Measurements from ENCODE around the gene RPS18. TPM values are rescaled to one million over a fixed set of nuclear protein-coding genes. Genes with fewer than 3 reads are reported as not detected.

RPS18 gene
- total and polyA plus RNA-seq, 2 of the 13 experiments (the other 11 are each of a cell fraction or from before 2014, with no cell fraction given): 3,896 to 5,806 TPM

- peak; percentile 7 for TF ChIP-seq ZNF788 (CRISPR knock-in tag; IDR thresholded peaks at IDR 0.05; ENCODE audit: borderline replicate concordance)
- no peak; the same call in 1 of the 2 replicates for TF ChIP-seq ZNF292 (CRISPR knock-in tag; IDR thresholded peaks at IDR 0.05; ENCODE audit: borderline replicate concordance, low read depth)
- no peak for TF ChIP-seq SYNCRIP (IDR thresholded peaks at IDR 0.05; ENCODE audit: insufficient read depth, low read depth, low read length)
- no peak for TF ChIP-seq SRSF9 (IDR thresholded peaks at IDR 0.05; ENCODE audit: borderline replicate concordance, insufficient read depth, low read depth, low read length, poor library complexity, severe bottlenecking)
- TF ChIP-seq MZF1 (CRISPR knock-in tag; IDR thresholded peaks at IDR 0.05; ENCODE audit: borderline replicate concordance): no peak
- no peak for TF ChIP-seq THAP7 (CRISPR knock-in tag; IDR thresholded peaks at IDR 0.05)
- no peak for TF ChIP-seq ZNF619 (CRISPR knock-in tag; IDR thresholded peaks at IDR 0.05)
- no peak for TF ChIP-seq NR2C2 (CRISPR knock-in tag; IDR thresholded peaks at IDR 0.05; ENCODE audit: borderline replicate concordance)
- TF ChIP-seq ZFYVE20 (CRISPR knock-in tag; IDR thresholded peaks at IDR 0.05; ENCODE audit: borderline replicate concordance, low read depth): no peak
- TF ChIP-seq PAF1 (CRISPR knock-in tag; IDR thresholded peaks at IDR 0.05): no peak
- TF ChIP-seq RFX3 (CRISPR knock-in tag; IDR thresholded peaks at IDR 0.05): peak; percentile 69
- TF ChIP-seq ZNF607 (CRISPR knock-in tag; IDR thresholded peaks at IDR 0.05; ENCODE audit: borderline replicate concordance): peak; percentile 21
- peak; percentile 18 for TF ChIP-seq ZNF18 (CRISPR knock-in tag; IDR thresholded peaks at IDR 0.05; ENCODE audit: insufficient replicate concordance)
- TF ChIP-seq ZNF782 (CRISPR knock-in tag; IDR thresholded peaks at IDR 0.05; ENCODE audit: borderline replicate concordance): no peak
- peak; percentile 21; the same call in 1 of the 2 replicates for TF ChIP-seq ZNF44 (CRISPR knock-in tag; IDR thresholded peaks at IDR 0.05)
- 0 out of 2 replicates have a peak, but pooled peaks have one; percentile 36 for TF ChIP-seq ZSCAN25 (CRISPR knock-in tag; IDR thresholded peaks at IDR 0.05)
- TF ChIP-seq LRRFIP1 (CRISPR knock-in tag; conservative IDR thresholded peaks at IDR 0.05): no peak
- TF ChIP-seq JUN (CRISPR knock-in tag; IDR thresholded peaks at IDR 0.05): no peak
- TF ChIP-seq ZNF503 (CRISPR knock-in tag; IDR thresholded peaks at IDR 0.05): no peak
- TF ChIP-seq ZNF253 (CRISPR knock-in tag; IDR thresholded peaks at IDR 0.05; ENCODE audit: borderline replicate concordance): no peak
- no peak for TF ChIP-seq FOXJ3 (CRISPR knock-in tag; IDR thresholded peaks at IDR 0.05; ENCODE audit: borderline replicate concordance)
- TF ChIP-seq ZNF878 (CRISPR knock-in tag; IDR thresholded peaks at IDR 0.05): no peak
- no peak for TF ChIP-seq SRF (IDR thresholded peaks at IDR 0.05; ENCODE audit: low read depth, low read length)
These were observed 41.3 kb downstream of the RPS18 start (continued) for GRCh38 chr6:33313105-33313708.

Data from HepG2 (cell line).